H1 (cell line): ENCODE data around the gene ITIH4. TPM values are rescaled to one million over a fixed set of nuclear protein-coding genes. Genes with fewer than 3 reads are reported as not detected.

Source experiments
- CBX8 ChIP-seq: fragments of 300-800, 300-1000 bp; sonication (generic); IDR thresholded peaks from 2 replicates; pipeline ENCODE4 v1.7.1; 2016; ENCODE audit warnings: low read depth, low read length, borderline replicate concordance
- POLR2A ChIP-seq, 2 experiments: IDR thresholded peaks; 1 replicate in 1 of 2; 2 replicates in 1 of 2; pipeline ENCODE4 v1.6.1; 2011; ENCODE audit warnings: low read depth in 2 of 2, low read length in 2 of 2, mild to moderate bottlenecking in 2 of 2; ENCODE audit errors: control extremely low read depth in 1 of 2
- RXRA ChIP-seq: IDR thresholded peaks from 2 replicates; pipeline ENCODE4 v1.6.1; 2011; ENCODE audit warnings: low read depth, mild to moderate bottlenecking, low read length, moderate library complexity; ENCODE audit not compliant: insufficient read depth
- SIRT6 ChIP-seq: IDR thresholded peaks from one replicate; pipeline ENCODE4 v1.7.1; 2012; ENCODE audit warnings: low read length, inconsistent platforms
- SIX5 ChIP-seq: IDR thresholded peaks from 2 replicates; pipeline ENCODE4 v1.6.1; 2011; ENCODE audit warnings: mild to moderate bottlenecking, low read depth, low read length
- SP2 ChIP-seq: IDR thresholded peaks from 2 replicates; pipeline ENCODE4 v1.6.1; 2012; ENCODE audit warnings: mild to moderate bottlenecking, low read length, inconsistent platforms
- TAF7 ChIP-seq: optimal IDR thresholded peaks from 2 replicates; pipeline ENCODE3; 2011; ENCODE audit warnings: low read depth, mild to moderate bottlenecking, inconsistent platforms, low read length, moderate library complexity, borderline replicate concordance
- TCF12 ChIP-seq: IDR thresholded peaks from 2 replicates; pipeline ENCODE4 v1.6.1; 2011; ENCODE audit warnings: low read depth, mild to moderate bottlenecking, low read length
- polyA plus RNA-seq, 7 experiments: library from polyadenylated mRNA; depleted of rRNA in 3 of 7; stranded (reverse) in 5 of 7; unstranded in 2 of 7; fragments of >200 nt in 5 of 7; fragments of 200-250 nt in 2 of 7; gene quantifications; 1 replicate in 5 of 7; 2 replicates in 1 of 7; 4 replicates in 1 of 7; pipeline versions ENCODE4 v1.2.1 to v1.2.3, GENCODE V29; 2011 to 2013; ENCODE audit warnings: missing spikeins in 2 of 7, mixed read lengths in 2 of 7
- total RNA-seq: library from RNA; stranded (reverse); fragmentation: NEBNext Ultra II Directional; extraction: Animal tissue kit (Norgen Biotek cat#: 25700); gene quantifications from 2 replicates; pipeline ENCODE4 v1.2.1, GENCODE V29; 2021
- TF ChIP-seq, protein P1 (sequence below): fragments of 300-600 bp; sonication (generic); IDR thresholded peaks from 2 replicates; pipeline ENCODE4 v1.7.1; 2012; ENCODE audit warnings: low read length, moderate library complexity, mild to moderate bottlenecking, inconsistent platforms; ENCODE audit not compliant: insufficient replicate concordance

The ITIH4 gene
- total and polyA plus RNA-seq, 2 of the 8 experiments (the other 6 are each of a cell fraction or from before 2014, with no cell fraction given) = 3.4 to 3.7 TPM

DNA sequence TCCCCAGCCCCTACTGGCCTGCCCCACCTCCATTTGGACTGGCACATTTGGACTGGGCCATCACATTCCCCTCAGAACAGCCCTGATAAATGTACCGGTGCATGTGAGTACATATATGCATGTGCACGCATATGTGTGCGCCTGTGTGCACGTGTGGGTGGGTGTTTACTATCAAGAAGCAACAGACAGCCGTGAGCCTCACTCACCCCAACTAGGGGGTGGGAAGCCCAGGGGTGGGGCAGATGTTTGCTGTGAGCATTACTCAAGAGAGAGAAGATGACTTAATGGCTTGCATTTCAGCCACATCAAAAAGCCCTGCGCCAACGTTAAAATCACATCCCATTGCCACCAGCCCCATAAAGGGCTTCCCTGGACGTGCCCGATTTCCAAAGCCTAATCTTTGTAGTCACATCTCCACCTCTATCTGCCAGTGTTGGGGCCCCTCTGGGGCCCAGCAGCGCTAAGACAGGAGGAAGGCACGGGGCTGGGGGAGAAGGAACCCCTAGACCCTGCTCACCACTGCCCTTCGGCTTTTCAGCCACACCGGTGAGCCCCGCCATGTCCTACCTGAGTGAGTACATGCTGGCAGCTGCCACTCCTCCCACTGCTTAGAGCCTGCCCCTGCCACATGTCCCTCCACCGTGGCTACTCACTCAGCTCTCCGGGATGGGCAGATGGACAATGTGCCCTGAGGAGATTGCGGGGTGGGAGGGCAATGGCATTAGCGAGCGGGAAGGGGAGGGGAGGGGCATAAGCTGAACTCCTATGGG is 25.0 kb downstream of the ITIH4 start (continued):
- TF ChIP-seq, protein P1, sequence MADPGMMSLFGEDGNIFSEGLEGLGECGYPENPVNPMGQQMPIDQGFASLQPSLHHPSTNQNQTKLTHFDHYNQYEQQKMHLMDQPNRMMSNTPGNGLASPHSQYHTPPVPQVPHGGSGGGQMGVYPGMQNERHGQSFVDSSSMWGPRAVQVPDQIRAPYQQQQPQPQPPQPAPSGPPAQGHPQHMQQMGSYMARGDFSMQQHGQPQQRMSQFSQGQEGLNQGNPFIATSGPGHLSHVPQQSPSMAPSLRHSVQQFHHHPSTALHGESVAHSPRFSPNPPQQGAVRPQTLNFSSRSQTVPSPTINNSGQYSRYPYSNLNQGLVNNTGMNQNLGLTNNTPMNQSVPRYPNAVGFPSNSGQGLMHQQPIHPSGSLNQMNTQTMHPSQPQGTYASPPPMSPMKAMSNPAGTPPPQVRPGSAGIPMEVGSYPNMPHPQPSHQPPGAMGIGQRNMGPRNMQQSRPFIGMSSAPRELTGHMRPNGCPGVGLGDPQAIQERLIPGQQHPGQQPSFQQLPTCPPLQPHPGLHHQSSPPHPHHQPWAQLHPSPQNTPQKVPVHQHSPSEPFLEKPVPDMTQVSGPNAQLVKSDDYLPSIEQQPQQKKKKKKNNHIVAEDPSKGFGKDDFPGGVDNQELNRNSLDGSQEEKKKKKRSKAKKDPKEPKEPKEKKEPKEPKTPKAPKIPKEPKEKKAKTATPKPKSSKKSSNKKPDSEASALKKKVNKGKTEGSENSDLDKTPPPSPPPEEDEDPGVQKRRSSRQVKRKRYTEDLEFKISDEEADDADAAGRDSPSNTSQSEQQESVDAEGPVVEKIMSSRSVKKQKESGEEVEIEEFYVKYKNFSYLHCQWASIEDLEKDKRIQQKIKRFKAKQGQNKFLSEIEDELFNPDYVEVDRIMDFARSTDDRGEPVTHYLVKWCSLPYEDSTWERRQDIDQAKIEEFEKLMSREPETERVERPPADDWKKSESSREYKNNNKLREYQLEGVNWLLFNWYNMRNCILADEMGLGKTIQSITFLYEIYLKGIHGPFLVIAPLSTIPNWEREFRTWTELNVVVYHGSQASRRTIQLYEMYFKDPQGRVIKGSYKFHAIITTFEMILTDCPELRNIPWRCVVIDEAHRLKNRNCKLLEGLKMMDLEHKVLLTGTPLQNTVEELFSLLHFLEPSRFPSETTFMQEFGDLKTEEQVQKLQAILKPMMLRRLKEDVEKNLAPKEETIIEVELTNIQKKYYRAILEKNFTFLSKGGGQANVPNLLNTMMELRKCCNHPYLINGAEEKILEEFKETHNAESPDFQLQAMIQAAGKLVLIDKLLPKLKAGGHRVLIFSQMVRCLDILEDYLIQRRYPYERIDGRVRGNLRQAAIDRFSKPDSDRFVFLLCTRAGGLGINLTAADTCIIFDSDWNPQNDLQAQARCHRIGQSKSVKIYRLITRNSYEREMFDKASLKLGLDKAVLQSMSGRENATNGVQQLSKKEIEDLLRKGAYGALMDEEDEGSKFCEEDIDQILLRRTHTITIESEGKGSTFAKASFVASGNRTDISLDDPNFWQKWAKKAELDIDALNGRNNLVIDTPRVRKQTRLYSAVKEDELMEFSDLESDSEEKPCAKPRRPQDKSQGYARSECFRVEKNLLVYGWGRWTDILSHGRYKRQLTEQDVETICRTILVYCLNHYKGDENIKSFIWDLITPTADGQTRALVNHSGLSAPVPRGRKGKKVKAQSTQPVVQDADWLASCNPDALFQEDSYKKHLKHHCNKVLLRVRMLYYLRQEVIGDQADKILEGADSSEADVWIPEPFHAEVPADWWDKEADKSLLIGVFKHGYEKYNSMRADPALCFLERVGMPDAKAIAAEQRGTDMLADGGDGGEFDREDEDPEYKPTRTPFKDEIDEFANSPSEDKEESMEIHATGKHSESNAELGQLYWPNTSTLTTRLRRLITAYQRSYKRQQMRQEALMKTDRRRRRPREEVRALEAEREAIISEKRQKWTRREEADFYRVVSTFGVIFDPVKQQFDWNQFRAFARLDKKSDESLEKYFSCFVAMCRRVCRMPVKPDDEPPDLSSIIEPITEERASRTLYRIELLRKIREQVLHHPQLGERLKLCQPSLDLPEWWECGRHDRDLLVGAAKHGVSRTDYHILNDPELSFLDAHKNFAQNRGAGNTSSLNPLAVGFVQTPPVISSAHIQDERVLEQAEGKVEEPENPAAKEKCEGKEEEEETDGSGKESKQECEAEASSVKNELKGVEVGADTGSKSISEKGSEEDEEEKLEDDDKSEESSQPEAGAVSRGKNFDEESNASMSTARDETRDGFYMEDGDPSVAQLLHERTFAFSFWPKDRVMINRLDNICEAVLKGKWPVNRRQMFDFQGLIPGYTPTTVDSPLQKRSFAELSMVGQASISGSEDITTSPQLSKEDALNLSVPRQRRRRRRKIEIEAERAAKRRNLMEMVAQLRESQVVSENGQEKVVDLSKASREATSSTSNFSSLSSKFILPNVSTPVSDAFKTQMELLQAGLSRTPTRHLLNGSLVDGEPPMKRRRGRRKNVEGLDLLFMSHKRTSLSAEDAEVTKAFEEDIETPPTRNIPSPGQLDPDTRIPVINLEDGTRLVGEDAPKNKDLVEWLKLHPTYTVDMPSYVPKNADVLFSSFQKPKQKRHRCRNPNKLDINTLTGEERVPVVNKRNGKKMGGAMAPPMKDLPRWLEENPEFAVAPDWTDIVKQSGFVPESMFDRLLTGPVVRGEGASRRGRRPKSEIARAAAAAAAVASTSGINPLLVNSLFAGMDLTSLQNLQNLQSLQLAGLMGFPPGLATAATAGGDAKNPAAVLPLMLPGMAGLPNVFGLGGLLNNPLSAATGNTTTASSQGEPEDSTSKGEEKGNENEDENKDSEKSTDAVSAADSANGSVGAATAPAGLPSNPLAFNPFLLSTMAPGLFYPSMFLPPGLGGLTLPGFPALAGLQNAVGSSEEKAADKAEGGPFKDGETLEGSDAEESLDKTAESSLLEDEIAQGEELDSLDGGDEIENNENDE = no peak
- no peak for TF ChIP-seq SIRT6
- no peak for TF ChIP-seq SIX5
- no peak for TF ChIP-seq SP2
- TF ChIP-seq POLR2A (IDR thresholded peaks at IDR 0.05; ENCODE audit: control extremely low read depth in 1 of 2, low read depth in 2 of 2, low read length in 2 of 2) = no peak
- no peak for TF ChIP-seq TCF12
- no peak for TF ChIP-seq CBX8
- TF ChIP-seq RXRA = no peak
- TF ChIP-seq TAF7 = no peak
